Endodermal cell (in vitro differentiated cells): ENCODE data around the gene GALNT4. TPM values are rescaled to one million over a fixed set of nuclear protein-coding genes. Genes with fewer than 3 reads are reported as not detected.

Experiments used
- DNase-seq: peaks from one replicate; pipeline ENCODE4 v3.0.0-alpha.2; 2017
- H3K27ac ChIP-seq: 2 replicates; pipeline ENCODE4 v1.5.1; 2013; ENCODE audit warnings: mild to moderate bottlenecking, low read depth, low read length, moderate library complexity
- H3K27me3 ChIP-seq: 2 replicates; pipeline ENCODE4 v1.6.1; 2013; ENCODE audit warnings: mild to moderate bottlenecking, low read length, moderate library complexity; ENCODE audit not compliant: insufficient read depth, control insufficient read depth, poor library complexity, severe bottlenecking
- H3K36me3 ChIP-seq: 2 replicates; pipeline ENCODE4 v1.7.0; 2013; ENCODE audit warnings: mild to moderate bottlenecking, low read length, moderate library complexity; ENCODE audit not compliant: control insufficient read depth, insufficient read depth
- H3K4me1 ChIP-seq: one replicate; pipeline ENCODE4 v1.7.0; 2013; ENCODE audit warnings: low read length; ENCODE audit not compliant: control insufficient read depth, insufficient read depth
- H3K4me3 ChIP-seq: 2 replicates; pipeline ENCODE4 v1.5.1; 2013; ENCODE audit warnings: mild to moderate bottlenecking, low read length, moderate library complexity
- H3K9ac ChIP-seq: 2 replicates; pipeline ENCODE4 v1.6.1; 2013; ENCODE audit warnings: mild to moderate bottlenecking, low read length, moderate library complexity; ENCODE audit not compliant: poor library complexity, severe bottlenecking; ENCODE audit errors: extremely low read depth
- H3K9me3 ChIP-seq: 2 replicates; pipeline ENCODE4 v1.6.1; 2013; ENCODE audit warnings: mild to moderate bottlenecking, low read length, moderate library complexity; ENCODE audit not compliant: control insufficient read depth
- H3K27ac Mint-ChIP-seq: 2 replicates; pipeline ENCODE4 v1.8.0; 2020; ENCODE audit warnings: mixed read lengths
- H3K27me3 Mint-ChIP-seq: 2 replicates; pipeline ENCODE4 v1.8.0; 2021; ENCODE audit warnings: mild to moderate bottlenecking, mixed read lengths; ENCODE audit not compliant: insufficient read depth
- H3K36me3 Mint-ChIP-seq: 2 replicates; pipeline ENCODE4 v1.8.0; 2020; ENCODE audit warnings: low read depth, mixed read lengths
- H3K4me1 Mint-ChIP-seq: 2 replicates; pipeline ENCODE4 v1.8.0; 2020; ENCODE audit warnings: mixed read lengths
- H3K4me3 Mint-ChIP-seq: 2 replicates; pipeline ENCODE4 v1.8.0; 2020; ENCODE audit warnings: mild to moderate bottlenecking, moderate library complexity, mixed read lengths
- H3K9me3 Mint-ChIP-seq: 2 replicates; pipeline ENCODE4 v1.8.0; 2020; ENCODE audit warnings: mild to moderate bottlenecking, mixed read lengths
- CTCF ChIP-seq: fragments of 200-600 bp; sonication (generic); conservative IDR thresholded peaks from 2 replicates; pipeline ENCODE4 v1.5.0; 2021; ENCODE audit warnings: antibody characterized with exemption, mild to moderate bottlenecking
- WGBS, 2 experiments: methylation state at CpG; one replicate each; pipeline versions ENCODE4 v1.1.5 to v1.1.7; 2013; ENCODE audit warnings: missing lambda C conversion rate in 2 of 2, mixed read lengths in 1 of 2; ENCODE audit not compliant: insufficient coverage in 1 of 2, insufficient read length in 1 of 2; 5-methylcytosine and 5-hydroxymethylcytosine counted together
- total RNA-seq, 2 donors: library from RNA; stranded (reverse); fragmentation: NEBNext Ultra II Directional in 1 of 2; extraction: Animal tissue kit (Norgen Biotek cat#: 25700) in 1 of 2; gene quantifications; 2 replicates in 1 of 2; 3 replicates in 1 of 2; pipeline ENCODE4 v1.2.1, GENCODE V29; 2021

Gene GALNT4
- total RNA-seq, 2 donors from 2014 or later = 7.2 to 9.0 TPM

GRCh38 chr12:89540586-89540985 lies 16.0 kb upstream of the GALNT4 start:
- Mint-ChIP-seq H3K4me3 (no peak overlapping the region), H3K9me3 (no peaks in the 10 kb centered on the region), H3K27me3 (no peaks in the 10 kb centered on the region), H3K36me3 (no peaks in the 10 kb centered on the region), H3K27ac (no peak overlapping the region), H3K4me1 (peaks cover 54% of the 10 kb centered on the region)
- 75 to 86% methylated on average over 3 of the region's 3 CpGs for WGBS, 2 experiments
- Histone ChIP-seq H3K27ac (no peak overlapping the region), H3K4me1 (peaks cover 27% of the 10 kb centered on the region), H3K36me3 (no peaks in the 10 kb centered on the region), H3K9me3 (no peaks in the 10 kb centered on the region), H3K27me3 (no peaks in the 10 kb centered on the region), H3K4me3 (no peak overlapping the region), H3K9ac (no peak overlapping the region)
- DNase-seq = no peak
- TF ChIP-seq CTCF = no peak

- Mint-ChIP-seq H3K9me3 (no peaks in the 10 kb centered on the region), H3K27ac (no peak overlapping the region), H3K4me3 (no peak overlapping the region), H3K36me3 (no peaks in the 10 kb centered on the region), H3K27me3 (no peaks in the 10 kb centered on the region), H3K4me1 (peaks cover 49% of the 10 kb centered on the region)
- TF ChIP-seq CTCF = no peak
- H3K4me1 ChIP-seq = peaks cover 25% of the 10 kb centered on the region
- H3K27me3 ChIP-seq = no peaks in the 10 kb centered on the region
- no peaks in the 10 kb centered on the region for H3K36me3 ChIP-seq
- no peak overlapping the region for H3K9ac ChIP-seq
- no peak overlapping the region for H3K4me3 ChIP-seq
- no peaks in the 10 kb centered on the region for H3K9me3 ChIP-seq
- H3K27ac ChIP-seq = no peak overlapping the region
- DNase-seq = no peak
- WGBS, 2 experiments = 83 to 86% methylated on average over 2 to 5 of the region's 5 CpGs
Measured at GRCh38 chr12:89539426-89540223, 15.0 kb upstream of the GALNT4 start.

- no peak overlapping the region for H3K27ac Mint-ChIP-seq
- Histone ChIP-seq H3K4me1 (peaks cover 25% of the 10 kb centered on the region), H3K27me3 (no peaks in the 10 kb centered on the region), H3K36me3 (no peaks in the 10 kb centered on the region), H3K27ac (no peak overlapping the region), H3K9ac (no peak overlapping the region), H3K4me3 (no peak overlapping the region), H3K9me3 (no peaks in the 10 kb centered on the region)
- H3K4me1 Mint-ChIP-seq = peaks cover 43% of the 10 kb centered on the region
- DNase-seq = no peak
- no peak overlapping the region for H3K4me3 Mint-ChIP-seq
- TF ChIP-seq CTCF = no peak
- 98 to 100% methylated on average over 1 to 4 of the region's 4 CpGs for WGBS, 2 experiments
- H3K27me3 Mint-ChIP-seq = no peaks in the 10 kb centered on the region
- no peaks in the 10 kb centered on the region for H3K9me3 Mint-ChIP-seq
- H3K36me3 Mint-ChIP-seq = no peaks in the 10 kb centered on the region
Measured at GRCh38 chr12:89538897-89539296, 14.3 kb upstream of the GALNT4 start.
